Left lung (tissue), 10 donors: ENCODE results near the gene PDIK1L. TPM values are rescaled to one million over a fixed set of nuclear protein-coding genes. Genes with fewer than 3 reads are reported as not detected.

Source experiments
- ATAC-seq: fragments of 200-7000 bp; cut with Tn5 transposase; one replicate; pipeline ENCODE4 v1.9.1; 2020; ENCODE audit warnings: moderate library complexity
- DNase-seq, 4 donors: peaks; one replicate each; pipeline ENCODE4 v3.0.0-alpha.2; 2013 to 2020
- H3K27ac ChIP-seq, 2 donors: fragments of 200-600 bp; sonication (generic) in 1 of 2; one replicate each; pipeline versions ENCODE4 v1.5.0 to v1.8.0; 2020 to 2021
- H3K27me3 ChIP-seq, 2 donors: fragments of 200-600 bp; sonication (generic) in 1 of 2; one replicate each; pipeline versions ENCODE4 v1.5.0 to v1.8.0; 2020 to 2021
- H3K36me3 ChIP-seq, 2 donors: fragments of 200-600 bp; sonication (generic) in 1 of 2; one replicate each; pipeline versions ENCODE4 v1.5.0 to v1.8.0; 2020 to 2021
- H3K4me1 ChIP-seq, 2 donors: fragments of 200-600 bp; one replicate each; pipeline ENCODE4 v1.8.0; 2021
- H3K4me3 ChIP-seq, 2 donors: fragments of 200-600 bp; sonication (generic) in 1 of 2; one replicate each; pipeline versions ENCODE4 v1.5.0 to v1.8.0; 2020 to 2021; ENCODE audit warnings: mild to moderate bottlenecking in 1 of 2
- H3K9me3 ChIP-seq, 2 donors: fragments of 200-600 bp; sonication (generic) in 1 of 2; one replicate each; pipeline versions ENCODE4 v1.5.0 to v1.8.0; 2020 to 2021
- CTCF ChIP-seq, 2 donors: fragments of 200-600 bp; sonication (generic) in 1 of 2; IDR thresholded peaks; one replicate each; pipeline versions ENCODE4 v1.5.0 to v1.8.0; 2021; ENCODE audit warnings: antibody characterized with exemption in 2 of 2
- intact Hi-C, 2 donors: fragments of 100-400 bp; cut with DNase I; formaldehyde crosslinking; loops; one replicate each; pipeline versions ENCODE4 v1.11.2 to v1.14.2; 2022
- polyA plus RNA-seq, 6 donors: library from polyadenylated mRNA; unstranded; fragments of 120-200 nt; gene quantifications; one replicate each; pipeline ENCODE4 v1.2.1, GENCODE V29; 2013; ENCODE audit not compliant: insufficient read length in 6 of 6
- total RNA-seq, 2 donors: library from RNA; stranded (reverse); fragmentation: NEBNext Ultra II Directional; extraction: Animal tissue kit (Norgen Biotek cat#: 25700); gene quantifications; one replicate each; pipeline ENCODE4 v1.2.1, GENCODE V29; 2021
- donor health status: DM: no; HTN: yes; CAD: no.
- donor health status: DM: no; HTN: no; CAD: no.

The PDIK1L gene
- total and polyA plus RNA-seq, 8 donors = 7.0 to 26.0 (median 22.2) TPM

GRCh38 chr1:26171084-26172072 lies 59.8 kb downstream of the PDIK1L start, which contains the start of gene ZNF593OS:
TSS of gene ZNF593OS (minus strand) at chr1:26171832. CDS start at chr1:26171661, 171 bp downstream.
- DNase-seq = peak in 1 of 4 donors; percentile 59
- Histone ChIP-seq H3K36me3 (peaks cover 0 to 4% of the 10 kb centered on the region in 2 donors), H3K4me1 (peaks cover 5 to 21% of the 10 kb centered on the region in 2 donors), H3K27me3 (no peaks in the 10 kb centered on the region), H3K9me3 (no peaks in the 10 kb centered on the region), H3K27ac (no peak within 1 kb of the TSS), H3K4me3 (peak within 1 kb of the TSS in 1 of 2 donors; percentile 81)
- TF ChIP-seq CTCF (IDR thresholded peaks at IDR 0.05) = no peak
- ATAC-seq = no peak
- intact Hi-C loops = no loop called here

Other genes with a start within 250 kb of the PDIK1L start
- 10 to 100 TPM; 11.3 to 15.9 TPM for gene PAQR7, start 236.1 kb upstream of the PDIK1L start, total RNA-seq
- 10 to 100 TPM; 16.3 to 20.2 (median 18.8) TPM for gene PAQR7, start 236.1 kb upstream of the PDIK1L start, polyA plus RNA-seq
- 100 to 1,000 TPM in 1 of 2 donors, 10 to 100 TPM in 1; 50.7 to 126 TPM for gene STMN1, start 205.4 kb upstream of the PDIK1L start, total RNA-seq
- gene STMN1, start 205.4 kb upstream of the PDIK1L start, polyA plus RNA-seq = 1,000 to 10,000 TPM in 3 of 6 donors, 100 to 1,000 TPM in 3; 824 to 1,392 (median 1,010) TPM
- gene PAFAH2, start 113.8 kb upstream of the PDIK1L start, total RNA-seq = 10 to 100 TPM; 13.6 to 25.2 TPM
- gene PAFAH2, start 113.8 kb upstream of the PDIK1L start, polyA plus RNA-seq = 10 to 100 TPM; 11.7 to 17.5 (median 12.9) TPM
- gene EXTL1, start 90.0 kb upstream of the PDIK1L start, total RNA-seq = 1 to 10 TPM in 1 of 2 donors, under 1 TPM in 1; 0.13 to 1.0 TPM
- gene EXTL1, start 90.0 kb upstream of the PDIK1L start, polyA plus RNA-seq = under 1 TPM; 0.71 to 0.90 (median 0.79) TPM
- gene SLC30A2, start 65.7 kb upstream of the PDIK1L start, total RNA-seq = under 1 TPM in 1 of 2 donors, not detected in 1; 0.15 TPM
- gene SLC30A2, start 65.7 kb upstream of the PDIK1L start, polyA plus RNA-seq = under 1 TPM; 0.14 to 0.29 (median 0.27) TPM
- under 1 TPM; 0.15 to 0.26 TPM for gene TRIM63, start 44.2 kb upstream of the PDIK1L start, total RNA-seq
- 1 to 10 TPM in 2 of 6 donors, under 1 TPM in 1, not detected in 3; 0.29 to 1.8 (median 1.2) TPM for gene TRIM63, start 44.2 kb upstream of the PDIK1L start, polyA plus RNA-seq
- gene FAM110D, start 47.3 kb downstream of the PDIK1L start, total RNA-seq = 1 to 10 TPM; 2.3 to 5.1 TPM
- gene FAM110D, start 47.3 kb downstream of the PDIK1L start, polyA plus RNA-seq = 1 to 10 TPM; 1.0 to 2.2 (median 1.4) TPM
- not detected for gene C1orf232, start 57.1 kb downstream of the PDIK1L start, total RNA-seq
- not detected for gene C1orf232, start 57.1 kb downstream of the PDIK1L start, polyA plus RNA-seq
- 10 to 100 TPM; 23.2 to 32.2 TPM for gene ZNF593, start 58.1 kb downstream of the PDIK1L start, total RNA-seq
- gene ZNF593, start 58.1 kb downstream of the PDIK1L start, polyA plus RNA-seq = 10 to 100 TPM in 5 of 6 donors, 1 to 10 TPM in 1; 8.7 to 18.1 (median 13.7) TPM
- not detected for gene ZNF593OS, start 60.0 kb downstream of the PDIK1L start, total RNA-seq
- 1 to 10 TPM; 1.0 to 3.2 (median 1.2) TPM for gene ZNF593OS, start 60.0 kb downstream of the PDIK1L start, polyA plus RNA-seq
- gene CNKSR1, start 65.7 kb downstream of the PDIK1L start, total RNA-seq = 10 to 100 TPM; 17.2 to 32.9 TPM
- gene CNKSR1, start 65.7 kb downstream of the PDIK1L start, polyA plus RNA-seq = 10 to 100 TPM; 15.8 to 25.5 (median 22.5) TPM
- not detected for gene CATSPER4, start 78.8 kb downstream of the PDIK1L start, total RNA-seq
- gene CATSPER4, start 78.8 kb downstream of the PDIK1L start, polyA plus RNA-seq = under 1 TPM in 2 of 6 donors, not detected in 4; 0.11 to 0.13 TPM
- gene CEP85, start 122.4 kb downstream of the PDIK1L start, total RNA-seq = 10 to 100 TPM; 12.1 to 13.6 TPM
- 10 to 100 TPM; 20.8 to 24.8 (median 21.7) TPM for gene CEP85, start 122.4 kb downstream of the PDIK1L start, polyA plus RNA-seq
- gene SH3BGRL3, start 168.3 kb downstream of the PDIK1L start, total RNA-seq = 100 to 1,000 TPM; 210 to 347 TPM
- gene SH3BGRL3, start 168.3 kb downstream of the PDIK1L start, polyA plus RNA-seq = 100 to 1,000 TPM in 4 of 6 donors, 10 to 100 TPM in 2; 90.4 to 120 (median 106) TPM
- gene UBXN11, start 194.8 kb downstream of the PDIK1L start, total RNA-seq = 10 to 100 TPM; 24.0 to 43.1 TPM
- gene UBXN11, start 194.8 kb downstream of the PDIK1L start, polyA plus RNA-seq = 10 to 100 TPM; 23.0 to 29.7 (median 26.1) TPM
- 100 to 1,000 TPM in 1 of 2 donors, 10 to 100 TPM in 1; 96.7 to 170 TPM for gene CD52, start 206.1 kb downstream of the PDIK1L start, total RNA-seq
- 1 to 10 TPM; 2.6 to 6.4 (median 5.8) TPM for gene CD52, start 206.1 kb downstream of the PDIK1L start, polyA plus RNA-seq
- gene CRYBG2, start 242.3 kb downstream of the PDIK1L start, total RNA-seq = 1 to 10 TPM; 2.0 to 7.6 TPM
- gene CRYBG2, start 242.3 kb downstream of the PDIK1L start, polyA plus RNA-seq = 1 to 10 TPM in 5 of 6 donors, under 1 TPM in 1; 0.94 to 2.4 (median 1.4) TPM